B cell (primary cell): Measurements from ENCODE around the gene ZIC2. TPM values are rescaled to one million over a fixed set of nuclear protein-coding genes. Genes with fewer than 3 reads are reported as not detected.

ENCODE experiments used
- ATAC-seq: fragments of 200-7000 bp; cut with Tn5 transposase; one replicate; pipeline ENCODE4 v1.10.0; 2021; ENCODE audit warnings: low read depth, mild to moderate bottlenecking, moderate number of reproducible peaks, moderate library complexity
- CTCF ChIA-PET: fragments of 350-600 bp; sonication (Branson Sonifier 250); formaldehyde crosslinking; loops from one replicate; lab custom pipeline; 2021; ENCODE audit warnings: antibody characterized with exemption, inconsistent platforms; lab: Charles Lee
- POLR2A ChIA-PET: fragments of 350-600 bp; sonication (Branson Sonifier 250); formaldehyde crosslinking; loops from one replicate; lab custom pipeline; 2021; ENCODE audit warnings: antibody characterized with exemption; lab: Charles Lee
- DNase-seq: peaks from one replicate; pipeline ENCODE4 v3.0.0; 2013
- H2AFZ ChIP-seq: 2 replicates; pipeline ENCODE4 v1.6.1; 2012; ENCODE audit warnings: mild to moderate bottlenecking, low read depth, low read length; ENCODE audit not compliant: insufficient read depth, poor library complexity, severe bottlenecking
- H3K27ac ChIP-seq, 2 donors: 1 replicate in 1 of 2; 2 replicates in 1 of 2; pipeline ENCODE4 v1.5.1; 2012 to 2013; ENCODE audit warnings: low read length in 2 of 2, mild to moderate bottlenecking in 2 of 2, moderate library complexity in 1 of 2
- H3K27me3 ChIP-seq, 4 experiments: fragments of 200-600 bp in 1 of 4; sonication (generic) in 1 of 4; replicated peaks in 1 of 4; 1 replicate in 2 of 4; 2 replicates in 2 of 4; pipeline versions ENCODE4 v1.6.1 to v1.7.0; 2013 to 2016; ENCODE audit warnings: low read length in 3 of 4, mild to moderate bottlenecking in 2 of 4, mixed read lengths in 1 of 4, moderate library complexity in 1 of 4; ENCODE audit not compliant: insufficient read depth in 4 of 4, control insufficient read depth in 3 of 4; ENCODE audit errors: control extremely low read depth in 1 of 4
- H3K36me3 ChIP-seq, 2 experiments: replicated peaks in 1 of 2; 1 replicate in 1 of 2; 2 replicates in 1 of 2; pipeline versions ENCODE4 v1.6.1 to v1.7.1; 2013; ENCODE audit warnings: low read length in 1 of 2; ENCODE audit not compliant: insufficient read depth in 2 of 2, control insufficient read depth in 1 of 2; ENCODE audit errors: control extremely low read depth in 1 of 2, extremely low read depth in 1 of 2
- H3K4me1 ChIP-seq, 2 donors: fragments of 200-600 bp in 1 of 2; sonication (generic) in 1 of 2; 1 replicate in 1 of 2; 2 replicates in 1 of 2; pipeline versions ENCODE4 v1.5.1 to v1.6.1; 2013 to 2017; ENCODE audit warnings: low read length in 2 of 2; ENCODE audit not compliant: control insufficient read depth in 2 of 2, insufficient read depth in 2 of 2
- H3K4me2 ChIP-seq: replicated peaks from 2 replicates; pipeline ENCODE3; 2012; ENCODE audit warnings: mild to moderate bottlenecking, low read depth, low read length; ENCODE audit not compliant: poor library complexity, severe bottlenecking
- H3K4me3 ChIP-seq, 5 experiments: fragments of 200-600 bp in 1 of 5; sonication (generic) in 1 of 5; 1 replicate in 3 of 5; 2 replicates in 2 of 5; pipeline versions ENCODE4 v1.5.1 to v1.7.0; 2011 to 2016; ENCODE audit warnings: low read length in 4 of 5, mild to moderate bottlenecking in 4 of 5, low read depth in 2 of 5, control low read depth in 1 of 5, moderate library complexity in 1 of 5; ENCODE audit not compliant: insufficient read depth in 1 of 5; ENCODE audit errors: control extremely low read depth in 1 of 5, extremely low read depth in 1 of 5
- H3K79me2 ChIP-seq: fragments of 200-600 bp; sonication (generic); one replicate; pipeline ENCODE4 v1.6.0; 2016; ENCODE audit warnings: low read length; ENCODE audit not compliant: control insufficient read depth, insufficient read depth
- H3K9ac ChIP-seq: fragments of 200-600 bp; sonication (generic); 2 replicates; pipeline ENCODE4 v1.6.1; 2017; ENCODE audit warnings: mild to moderate bottlenecking, low read length, moderate library complexity
- H3K9me3 ChIP-seq, 3 donors: one replicate each; pipeline versions ENCODE4 v1.6.1 to v1.7.1; 2013; ENCODE audit warnings: low read length in 2 of 3; ENCODE audit not compliant: control insufficient read depth in 2 of 3, insufficient read depth in 1 of 3; ENCODE audit errors: control extremely low read depth in 1 of 3
- H4K20me1 ChIP-seq: 2 replicates; pipeline ENCODE4 v1.6.0; 2012; ENCODE audit warnings: mild to moderate bottlenecking, low read length; ENCODE audit not compliant: insufficient read depth, control insufficient read depth, poor library complexity, severe bottlenecking
- H3K27ac Mint-ChIP-seq: one replicate; pipeline ENCODE4 v1.8.0; 2021; ENCODE audit warnings: mixed read lengths
- H3K27me3 Mint-ChIP-seq: one replicate; pipeline ENCODE4 v1.8.0; 2021; ENCODE audit warnings: mixed read lengths
- H3K4me1 Mint-ChIP-seq: one replicate; pipeline ENCODE4 v1.8.0; 2021; ENCODE audit warnings: mixed read lengths
- H3K4me3 Mint-ChIP-seq: one replicate; pipeline ENCODE4 v1.8.0; 2021; ENCODE audit warnings: mixed read lengths
- H3K9me3 Mint-ChIP-seq: one replicate; pipeline ENCODE4 v1.8.0; 2022; ENCODE audit warnings: mixed read lengths; ENCODE audit not compliant: insufficient read depth
- CTCF ChIP-seq: fragments of 200-600 bp; IDR thresholded peaks from one replicate; pipeline ENCODE4 v1.8.0; 2022; ENCODE audit warnings: antibody characterized with exemption, mild to moderate bottlenecking
- EZH2 ChIP-seq: IDR thresholded peaks from 2 replicates; pipeline ENCODE4 v1.6.1; 2012; ENCODE audit warnings: borderline replicate concordance, low read depth, mild to moderate bottlenecking, moderate library complexity, low read length; ENCODE audit not compliant: insufficient read depth, poor library complexity, severe bottlenecking
- WGBS: methylation state at CpG from one replicate; pipeline ENCODE4 v1.1.5; 2013; ENCODE audit warnings: missing lambda C conversion rate; ENCODE audit not compliant: insufficient coverage; 5-methylcytosine and 5-hydroxymethylcytosine counted together
- intact Hi-C: fragments of 100-400 bp; cut with micrococcal nuclease; formaldehyde crosslinking; loops from one replicate; pipeline ENCODE4 v1.10.0; 2022
- polyA plus RNA-seq: library from polyadenylated mRNA; depleted of rRNA; stranded (reverse); fragments of >200 nt; gene quantifications from 2 replicates; pipeline ENCODE4 v1.2.3, GENCODE V29; 2012
- total RNA-seq, 2 donors: library from RNA; stranded (reverse); fragments of 120-200 nt in 1 of 2; gene quantifications; 1 replicate in 1 of 2; 2 replicates in 1 of 2; pipeline versions ENCODE4 v1.2.3 to v1.2.4, GENCODE V29; 2013 to 2022

Gene ZIC2
- total and polyA plus RNA-seq, 2 donors (not counting 1 experiment from before 2014, with no cell fraction given): not detected

- ChIA-PET POLR2A (no interaction called here), CTCF (interaction anchor here (0.6 kb wide), 1 partner anchor 101 kb away, joined by 5 read pairs; no protein-coding TSS in a partner anchor)
- WGBS: 14% methylated on average over 1 of the region's 3 CpGs
- no peak overlapping the region for H3K4me3 Mint-ChIP-seq
- no peak overlapping the region for H3K27ac Mint-ChIP-seq
- ATAC-seq (no peak), DNase-seq (no peak)
- H3K9me3 Mint-ChIP-seq: peaks cover 3% of the 10 kb centered on the region
- TF ChIP-seq CTCF (no peak), EZH2 (no peak)
- peaks cover 4% of the 10 kb centered on the region for H3K4me1 Mint-ChIP-seq
- no peak overlapping the region for H3K4me3 ChIP-seq
- no peak overlapping the region for H3K27ac ChIP-seq
- intact Hi-C loops: loop anchor here (2.0 to 5.0 kb wide), 2 partner anchors 14 to 33 kb away; partner anchors contain the start of gene ZIC2
- peaks cover 14 to 36% of the 10 kb centered on the region in 2 donors for H3K4me1 ChIP-seq
- H2AFZ ChIP-seq: no peak overlapping the region
- H3K4me2 ChIP-seq: no peak overlapping the region
- peaks cover 4 to 45% (median 21%) of the 10 kb centered on the region in 3 donors for H3K9me3 ChIP-seq
- no peaks in the 10 kb centered on the region for H3K36me3 ChIP-seq
- no peaks in the 10 kb centered on the region for H3K79me2 ChIP-seq
- H3K27me3 ChIP-seq: peaks cover 8 to 82% (median 68%) of the 10 kb centered on the region in 4 experiments
- H3K27me3 Mint-ChIP-seq: peaks cover 77% of the 10 kb centered on the region
- no peaks in the 10 kb centered on the region for H4K20me1 ChIP-seq
- H3K9ac ChIP-seq: no peak overlapping the region
Observed at GRCh38 chr13:99995104-99995588, 13.6 kb downstream of the ZIC2 start.

GRCh38 chr13:99995589-99996380 is 14.2 kb downstream of the ZIC2 start:
- peak; percentile 93 for TF ChIP-seq EZH2
- no peak for TF ChIP-seq CTCF
- no peaks in the 10 kb centered on the region for H4K20me1 ChIP-seq
- POLR2A ChIA-PET: no interaction called here
- Mint-ChIP-seq H3K9me3 (peaks cover 3% of the 10 kb centered on the region), H3K27ac (no peak overlapping the region), H3K27me3 (peaks cover 72% of the 10 kb centered on the region), H3K4me3 (no peak overlapping the region), H3K4me1 (peaks cover 2% of the 10 kb centered on the region)
- H3K4me3 ChIP-seq: peak overlapping the region in 1 of 5 experiments; percentile 0
- H2AFZ ChIP-seq: no peak overlapping the region
- no peaks in the 10 kb centered on the region for H3K36me3 ChIP-seq
- CTCF ChIA-PET: interaction anchor here (0.6 kb wide), 1 partner anchor 36 kb away, joined by 3 read pairs; no protein-coding TSS in a partner anchor
- H3K79me2 ChIP-seq: no peaks in the 10 kb centered on the region
- peak overlapping the region; percentile 27 for H3K4me2 ChIP-seq
- ATAC-seq: no peak
- H3K27me3 ChIP-seq: peaks cover 8 to 76% (median 65%) of the 10 kb centered on the region in 4 experiments
- H3K9ac ChIP-seq: no peak overlapping the region
- peaks cover 4 to 39% (median 18%) of the 10 kb centered on the region in 3 donors for H3K9me3 ChIP-seq
- H3K4me1 ChIP-seq: peaks cover 7 to 31% of the 10 kb centered on the region in 2 donors
- 0% methylated on average over 6 of the region's 21 CpGs for WGBS
- no peak overlapping the region for H3K27ac ChIP-seq
- peak; percentile 52 for DNase-seq
- intact Hi-C loops: loop anchor here (2.0 to 5.0 kb wide), 2 partner anchors 15 to 33 kb away; partner anchors contain the start of gene ZIC2
